Activated CD8-positive, alpha-beta memory T cell treated with anti-CD3 and anti-CD28 coated beads for 24 hours (primary cell): ENCODE measurements around the gene PPP2R5D.

Experiments
- DNase-seq: peaks from one replicate; pipeline ENCODE4 v3.0.0-alpha.2; 2020

PPP2R5D gene

DNA sequence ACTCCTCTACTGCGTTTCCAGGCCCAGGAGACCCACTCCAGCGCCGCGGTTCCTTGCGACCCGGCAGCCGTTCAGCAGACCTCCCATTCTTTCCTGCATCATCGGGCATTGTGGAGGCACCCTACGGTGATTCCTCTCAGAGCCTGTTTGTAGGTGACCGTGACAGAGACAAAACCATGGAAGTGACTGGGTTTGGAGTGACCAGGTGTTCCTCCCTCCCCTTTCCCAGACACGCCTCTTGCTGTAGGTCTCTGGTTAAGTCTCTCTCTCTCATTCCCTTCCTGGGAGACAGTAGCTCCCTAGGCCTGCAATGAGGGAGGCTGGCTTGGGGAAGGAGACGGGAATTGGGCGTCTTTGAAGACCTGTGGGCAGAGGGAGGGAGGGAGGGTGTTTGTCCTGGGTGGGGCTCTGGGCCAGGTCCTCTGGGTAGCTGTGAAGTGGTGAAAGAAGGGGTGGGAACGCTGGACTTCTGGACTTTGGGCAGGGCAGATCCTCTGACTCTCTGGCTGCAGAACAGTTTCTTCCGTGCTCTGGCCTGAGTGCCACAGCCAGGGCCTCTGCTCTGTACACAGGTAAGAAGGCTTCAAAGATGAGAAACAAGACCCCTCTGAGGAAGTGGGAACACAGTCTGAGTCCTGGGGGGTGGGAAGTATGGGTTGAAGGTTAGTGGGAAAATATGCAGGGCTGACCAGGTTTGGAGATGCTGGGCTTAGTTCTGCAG is 75.8 kb downstream of the PPP2R5D start:
- DNase-seq = no peak

DNA sequence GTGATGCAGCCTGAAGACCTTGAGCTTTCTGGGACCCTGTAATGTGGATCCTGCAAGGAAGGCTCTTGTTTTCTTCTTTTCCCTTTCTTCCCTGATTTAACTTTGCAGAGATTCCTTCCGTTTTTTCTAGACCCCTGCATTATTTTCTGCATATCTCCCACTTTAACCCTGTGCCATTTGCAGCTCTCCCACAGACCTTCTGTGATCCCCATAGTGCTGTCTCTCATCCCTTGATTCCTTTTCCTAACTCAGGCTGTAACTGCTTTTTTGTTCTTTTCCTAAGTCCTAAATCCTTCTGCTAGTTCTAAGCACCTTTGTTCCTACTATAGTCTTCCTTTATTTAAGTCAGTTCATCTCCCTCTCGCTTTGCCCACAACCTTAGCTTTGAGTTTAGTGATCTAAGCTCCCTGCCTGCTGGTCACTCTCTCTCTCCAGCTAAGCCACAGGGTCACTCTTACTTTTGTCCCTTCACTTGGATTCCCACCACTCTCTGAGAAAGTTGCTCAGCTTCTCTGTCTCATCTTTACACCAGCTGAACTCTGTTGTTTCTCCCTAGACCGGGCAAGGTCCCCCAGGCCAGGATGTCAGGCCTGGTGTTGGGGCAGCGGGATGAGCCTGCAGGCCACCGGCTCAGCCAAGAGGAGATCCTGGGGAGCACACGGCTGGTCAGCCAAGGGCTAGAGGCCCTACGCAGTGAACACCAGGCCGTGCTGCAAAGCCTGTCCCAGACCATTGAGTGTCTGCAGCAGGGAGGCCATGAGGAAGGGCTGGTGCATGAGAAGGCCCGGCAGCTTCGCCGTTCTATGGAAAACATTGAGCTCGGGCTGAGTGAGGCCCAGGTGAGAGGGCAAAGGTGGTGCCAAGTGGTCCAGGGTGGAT is 76.6 kb downstream of the PPP2R5D start:
- no peak for DNase-seq

DNA sequence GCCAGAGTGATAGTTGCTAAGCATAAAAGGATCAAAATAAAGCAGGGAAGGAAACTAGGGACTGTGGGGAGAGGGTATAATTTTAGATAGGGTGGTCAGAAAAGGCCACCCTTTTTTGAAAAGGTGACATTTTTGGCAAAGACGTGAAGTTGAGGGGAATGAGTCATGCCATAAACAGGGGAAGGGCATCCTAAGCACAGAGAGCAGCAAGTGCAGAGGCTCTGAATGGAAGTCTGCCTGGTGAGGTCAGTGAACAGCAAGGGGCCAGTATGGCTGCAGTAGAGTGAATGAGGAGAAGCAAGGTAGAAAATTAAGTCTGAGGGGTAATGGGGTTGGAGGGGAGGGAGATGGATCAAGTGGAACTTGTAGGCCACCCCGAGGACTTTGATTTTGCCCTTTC is 77.5 kb downstream of the PPP2R5D start:
- DNase-seq = no peak
